DMS 273 (cell line): ENCODE results near the gene MAGI3.

Experiments
- DNase-seq: peaks from one replicate; lab custom pipeline; 2025; ENCODE audit not compliant: unreplicated experiment; lab: John Stamatoyannopoulos, UW

The MAGI3 gene

GRCh38 chr1:113389953-113390834, at the start of gene MAGI3:
MAGI3 (plus strand) TSS chr1:113390515; CDS start chr1:113391034, 519 bp downstream.
- DNase-seq: peak; percentile 99

- no peak for DNase-seq
These were observed 36.7 kb upstream of the MAGI3 start for GRCh38 chr1:113353580-113353979.

GRCh38 chr1:113363935-113364334, 26.4 kb upstream of the MAGI3 start:
- DNase-seq: no peak

- no peak for DNase-seq
These were observed 21.3 kb upstream of the MAGI3 start for GRCh38 chr1:113369040-113369439.

DNA sequence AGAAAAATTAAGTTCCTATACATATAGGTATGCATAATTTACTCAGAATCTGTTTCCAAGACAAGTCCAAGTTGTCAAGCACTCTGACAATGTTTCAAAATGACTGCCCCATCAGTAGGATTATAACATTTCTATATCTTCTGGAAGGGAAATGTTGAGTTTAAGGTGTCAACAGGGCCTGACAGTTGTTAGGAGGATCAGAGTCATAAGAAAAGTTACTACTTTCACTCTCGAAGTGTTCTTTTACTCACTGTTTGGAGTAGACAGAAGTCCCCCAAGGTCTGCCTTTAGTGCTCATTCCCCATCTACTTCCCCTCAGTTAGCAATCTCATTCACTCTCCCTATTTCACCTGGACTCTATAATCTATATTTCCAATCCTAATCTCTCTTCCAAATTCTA, 20.6 kb upstream of the MAGI3 start:
- no peak for DNase-seq

- no peak for DNase-seq
These were observed 19.4 kb upstream of the MAGI3 start for GRCh38 chr1:113370868-113371267.

DNA sequence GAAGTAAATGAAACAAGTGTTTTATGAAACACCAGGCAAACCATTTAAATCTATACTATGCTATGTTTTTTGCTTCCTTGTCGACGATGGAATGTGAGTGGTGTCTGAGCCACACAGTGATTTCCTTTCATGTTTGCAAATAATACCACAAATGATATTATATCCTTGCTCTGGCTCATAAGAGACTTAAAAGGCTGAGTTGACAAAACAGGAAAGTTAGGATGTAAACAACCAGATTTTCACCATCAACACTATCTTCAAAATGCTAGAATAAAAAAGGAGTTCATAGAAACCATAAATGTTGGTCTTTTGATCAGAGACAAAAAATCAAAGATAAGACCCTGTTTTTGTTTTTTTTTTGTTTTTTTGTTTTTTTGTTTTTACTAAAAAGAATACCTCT, 17.8 kb upstream of the MAGI3 start:
- no peak for DNase-seq

DNA sequence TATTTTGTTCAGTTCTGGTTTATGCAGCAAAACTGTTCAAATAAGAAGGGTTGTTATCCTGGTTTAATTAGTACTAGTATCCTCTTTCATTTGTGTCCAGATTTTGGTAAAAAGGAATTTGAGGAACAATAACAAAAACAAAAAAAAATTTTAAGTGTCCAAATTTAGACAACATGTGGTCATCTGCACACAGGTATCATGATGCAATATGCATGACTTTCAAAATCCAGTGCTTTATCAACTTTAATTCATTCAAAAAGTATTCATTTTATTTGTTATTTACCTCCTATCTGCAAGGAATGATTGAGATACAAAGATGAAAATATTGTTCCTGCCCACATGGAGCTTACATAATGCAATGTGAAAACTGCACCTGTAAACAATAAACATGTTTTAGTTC, 16.7 kb upstream of the MAGI3 start:
- DNase-seq: no peak

DNA sequence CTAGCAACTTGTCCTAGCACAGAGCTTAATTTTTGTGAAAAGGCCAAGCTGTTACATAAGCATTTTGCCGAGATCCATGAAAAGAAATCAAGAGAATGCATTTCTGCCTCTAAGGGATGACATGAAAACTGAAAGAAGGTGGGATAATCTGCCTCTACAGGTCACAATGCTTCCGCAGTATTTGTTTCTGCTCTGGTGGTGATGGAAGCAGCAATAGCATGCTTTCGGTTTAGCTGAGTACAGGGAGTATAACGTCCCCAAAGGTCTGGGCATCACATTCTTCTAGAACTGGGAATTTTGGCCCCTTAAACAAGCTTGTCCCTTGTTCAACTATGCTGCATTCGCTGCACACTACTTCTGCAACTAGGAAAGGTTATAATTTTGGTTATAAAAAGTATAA, 14.4 kb upstream of the MAGI3 start:
- no peak for DNase-seq

GRCh38 chr1:113380075-113380474, 10.2 kb upstream of the MAGI3 start:
- no peak for DNase-seq

- no peak for DNase-seq
These were observed 2.2 kb upstream of the MAGI3 start for GRCh38 chr1:113388017-113388620.

DNA sequence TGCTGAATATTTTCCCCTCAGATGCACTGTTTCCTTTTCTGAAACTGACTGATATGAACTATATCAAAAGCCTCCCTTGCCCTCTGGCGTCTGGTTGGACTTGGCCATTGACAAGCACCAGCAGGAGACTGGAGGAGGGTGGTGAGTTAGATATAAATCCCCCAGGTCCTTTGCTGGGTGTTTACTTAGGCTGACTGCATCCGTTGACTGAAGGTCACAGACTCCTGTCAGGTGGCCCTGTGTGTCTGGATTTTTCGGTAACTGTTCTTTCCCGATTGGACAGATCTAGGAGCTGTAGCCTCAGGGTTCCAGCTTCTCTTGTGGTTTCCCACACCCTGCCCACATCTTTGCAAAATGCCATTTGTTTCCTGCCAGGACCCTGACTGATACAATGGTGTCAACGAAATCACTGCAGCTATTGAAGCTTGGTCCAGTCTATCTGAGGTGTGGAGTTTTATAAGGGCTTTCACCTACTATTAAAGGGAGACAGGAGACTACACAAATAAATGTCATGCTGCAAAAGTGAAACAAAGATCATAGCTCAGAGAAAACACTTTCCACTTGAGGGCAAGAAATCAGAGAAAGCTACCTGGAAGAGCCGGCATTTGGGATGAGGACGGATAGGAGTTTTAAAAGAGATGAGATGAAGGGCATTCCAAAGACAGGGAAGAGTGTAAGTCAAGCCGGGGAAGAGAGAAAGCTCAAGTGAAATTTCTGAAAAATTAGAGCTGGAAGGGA, 1.5 kb upstream of the MAGI3 start:
- DNase-seq: peak; percentile 29

- peak; percentile 48 for DNase-seq
These were observed 859 bp upstream of the MAGI3 start for GRCh38 chr1:113389359-113389952.

DNA sequence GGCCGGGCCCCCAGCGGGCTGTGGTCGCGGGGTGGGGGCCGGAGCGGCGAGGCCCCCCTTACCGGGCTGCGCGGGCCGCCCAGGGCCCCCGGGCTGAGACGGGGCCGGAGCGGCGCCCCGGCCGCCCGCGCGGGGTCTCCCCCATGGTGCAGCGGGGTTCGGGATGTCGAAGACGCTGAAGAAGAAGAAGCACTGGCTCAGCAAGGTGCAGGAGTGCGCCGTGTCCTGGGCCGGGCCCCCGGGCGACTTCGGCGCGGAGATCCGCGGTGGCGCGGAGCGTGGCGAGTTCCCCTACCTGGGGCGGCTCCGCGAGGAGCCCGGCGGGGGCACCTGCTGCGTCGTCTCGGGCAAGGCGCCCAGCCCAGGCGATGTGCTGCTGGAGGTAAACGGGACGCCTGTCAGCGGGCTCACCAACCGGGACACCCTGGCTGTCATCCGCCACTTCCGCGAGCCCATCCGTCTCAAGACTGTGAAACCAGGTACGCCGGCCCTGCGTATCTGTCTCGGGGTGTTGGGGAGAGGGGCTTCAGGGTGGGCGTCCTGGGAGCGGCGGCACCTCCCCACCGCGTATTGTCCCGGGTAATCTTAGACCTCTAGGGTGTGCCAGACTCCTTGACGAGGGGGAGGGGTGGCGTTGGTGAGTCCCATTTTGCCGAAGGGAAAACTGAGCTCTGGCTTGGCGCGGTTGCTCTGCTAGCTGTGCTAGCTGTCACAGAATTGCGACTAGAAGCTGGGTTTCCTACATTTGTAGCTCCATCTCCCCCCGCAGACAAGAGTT, 745 bp downstream of the MAGI3 start:
- peak; percentile 81 for DNase-seq

DNA sequence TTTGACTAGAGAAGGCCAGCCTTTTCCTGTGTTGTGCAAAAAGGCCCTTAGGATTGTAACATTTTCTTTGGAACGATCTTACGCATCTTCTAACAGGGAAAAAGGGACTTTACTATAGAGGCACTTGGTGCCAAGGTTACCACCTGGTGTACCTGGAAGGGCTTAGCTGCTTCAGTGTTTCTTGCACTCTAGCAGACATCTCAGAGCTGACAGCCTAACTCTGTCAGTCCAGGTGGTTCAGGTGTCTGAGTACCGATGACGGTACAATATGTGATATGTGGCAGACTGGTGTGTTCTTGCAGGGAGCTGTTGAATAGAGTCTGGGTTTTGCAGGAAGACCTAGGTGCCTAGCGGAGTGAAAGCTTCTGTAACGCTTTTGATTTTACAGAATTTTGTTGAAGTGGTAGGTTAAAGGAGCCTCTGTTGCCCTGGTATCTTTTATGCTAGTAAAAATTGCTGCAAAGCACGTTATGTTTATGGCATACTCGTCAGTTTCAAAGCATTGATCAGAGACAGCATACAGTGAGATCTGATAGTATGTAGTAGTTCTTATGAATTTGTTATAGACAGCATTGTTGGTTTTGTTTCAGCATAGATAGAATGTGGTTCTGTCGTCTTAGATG, 1.4 kb downstream of the MAGI3 start:
- peak; percentile 63 for DNase-seq

DNA sequence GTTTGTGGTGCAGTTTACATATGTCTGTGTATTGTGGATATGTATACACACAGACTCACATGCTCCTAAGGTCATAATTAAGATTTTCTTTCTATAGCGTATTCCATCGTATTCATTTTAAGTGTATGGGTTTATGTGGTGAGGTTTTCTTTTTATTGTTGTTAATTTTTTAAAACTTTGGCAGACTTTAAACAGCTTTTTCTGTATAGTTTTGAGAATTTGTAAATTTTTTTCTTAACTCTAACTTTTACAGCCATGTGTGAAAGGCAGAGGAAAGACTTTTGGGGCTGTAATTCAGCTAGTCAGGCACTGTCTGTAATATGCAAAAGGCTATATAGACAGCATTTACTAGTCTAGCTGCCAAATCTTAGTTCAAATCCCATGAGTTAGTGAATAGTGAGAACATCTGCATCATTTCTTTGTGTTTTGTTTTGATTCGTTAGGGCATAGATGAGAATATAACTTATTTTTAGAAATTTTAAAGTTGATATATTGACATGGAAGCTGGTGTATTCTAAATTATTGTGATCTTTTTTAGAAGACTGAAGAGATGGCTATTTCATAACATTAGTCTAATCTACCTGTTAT, 2.3 kb downstream of the MAGI3 start:
- peak; percentile 13 for DNase-seq

DNA sequence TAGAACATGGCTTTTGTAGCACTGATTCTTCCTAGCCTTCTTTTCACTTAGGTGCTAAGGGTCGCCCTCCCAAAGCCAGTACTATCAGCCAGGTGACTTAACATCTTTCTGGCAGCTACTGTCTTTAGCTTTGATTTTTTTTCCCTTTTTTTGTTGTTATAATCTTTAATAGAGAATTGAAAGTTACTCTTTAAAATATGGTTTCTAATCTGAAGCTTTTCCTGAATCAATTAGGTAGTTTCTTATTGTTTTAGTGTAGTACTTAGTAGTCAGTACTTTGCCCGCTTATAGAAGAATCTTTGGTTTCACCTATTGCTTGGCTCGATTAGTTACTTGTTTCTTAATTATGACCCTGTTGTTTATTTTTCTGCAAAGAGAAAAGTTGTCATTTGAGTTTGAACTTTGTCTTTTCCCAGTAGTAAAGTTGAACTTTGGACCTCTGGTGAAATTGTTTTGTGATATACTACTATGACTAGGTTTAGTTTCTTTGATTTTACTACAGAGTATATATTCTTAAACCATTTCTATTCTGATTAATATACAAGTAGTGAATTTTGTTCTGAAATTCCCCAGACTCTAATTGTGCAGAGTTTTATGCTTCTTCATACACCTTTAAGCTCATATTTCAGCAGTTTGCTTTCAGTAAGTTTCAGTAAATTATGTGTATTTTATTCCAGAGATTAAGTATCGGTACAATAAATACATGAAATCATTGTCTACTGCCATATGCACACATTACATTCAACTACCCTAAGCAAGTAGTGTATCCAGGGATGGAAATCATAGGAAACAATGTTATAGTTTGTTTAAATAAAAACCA, 3.9 kb downstream of the MAGI3 start:
- DNase-seq: no peak

DNA sequence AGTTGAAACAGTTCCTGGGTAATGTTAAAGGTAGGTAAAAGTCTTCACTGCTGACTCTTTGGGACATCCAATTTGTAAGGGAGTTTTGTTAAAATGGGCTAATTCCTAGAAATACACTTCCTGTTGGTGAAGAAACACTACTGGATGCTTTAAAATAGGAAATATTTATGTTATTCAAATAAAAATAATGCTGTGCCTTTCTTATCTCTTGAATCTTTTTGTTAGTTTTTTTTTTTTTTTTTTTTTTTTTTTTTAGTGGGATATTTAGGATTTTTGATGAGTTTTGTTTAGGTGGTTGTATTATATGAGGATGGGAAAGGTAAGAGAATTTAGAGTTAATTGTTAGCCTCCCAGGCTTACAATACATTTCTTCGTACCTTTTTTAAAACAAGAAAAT, 4.5 kb downstream of the MAGI3 start:
- DNase-seq: no peak

DNA sequence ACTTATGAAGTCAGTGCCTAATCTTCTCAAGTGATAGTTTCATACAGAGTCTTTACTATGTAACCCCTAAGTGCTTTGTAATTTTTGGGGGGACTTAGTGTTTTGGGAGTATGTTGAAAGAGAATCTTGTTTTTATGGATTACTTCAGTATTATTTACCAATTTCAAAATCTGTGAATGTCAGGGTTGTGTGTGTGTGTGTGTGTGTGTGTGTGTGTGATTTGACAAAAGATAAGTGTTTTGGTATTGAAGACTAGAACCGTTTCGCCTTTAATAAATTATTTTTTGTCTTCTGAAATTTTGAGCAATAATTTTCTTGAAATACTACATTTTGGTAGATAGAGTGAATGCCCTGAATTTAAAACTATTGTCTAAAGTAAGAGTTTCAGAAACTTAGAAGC, 5.8 kb downstream of the MAGI3 start:
- DNase-seq: no peak
